Activated CD4-positive, alpha-beta T cell treated with anti-CD3 and anti-CD28 coated beads for 24 hours (primary cell): Measurements from ENCODE around the gene PI16.
"Not testable (repeated sequence)": the region's sequence is repeated elsewhere in the genome, so short reads cannot be mapped to it uniquely, and the experiment has no call there.

Experiments
- DNase-seq, 2 donors: peaks; one replicate each; pipeline ENCODE4 v3.0.0-alpha.2; 2020; ENCODE audit warnings: low read depth in 2 of 2

The PI16 gene

DNA sequence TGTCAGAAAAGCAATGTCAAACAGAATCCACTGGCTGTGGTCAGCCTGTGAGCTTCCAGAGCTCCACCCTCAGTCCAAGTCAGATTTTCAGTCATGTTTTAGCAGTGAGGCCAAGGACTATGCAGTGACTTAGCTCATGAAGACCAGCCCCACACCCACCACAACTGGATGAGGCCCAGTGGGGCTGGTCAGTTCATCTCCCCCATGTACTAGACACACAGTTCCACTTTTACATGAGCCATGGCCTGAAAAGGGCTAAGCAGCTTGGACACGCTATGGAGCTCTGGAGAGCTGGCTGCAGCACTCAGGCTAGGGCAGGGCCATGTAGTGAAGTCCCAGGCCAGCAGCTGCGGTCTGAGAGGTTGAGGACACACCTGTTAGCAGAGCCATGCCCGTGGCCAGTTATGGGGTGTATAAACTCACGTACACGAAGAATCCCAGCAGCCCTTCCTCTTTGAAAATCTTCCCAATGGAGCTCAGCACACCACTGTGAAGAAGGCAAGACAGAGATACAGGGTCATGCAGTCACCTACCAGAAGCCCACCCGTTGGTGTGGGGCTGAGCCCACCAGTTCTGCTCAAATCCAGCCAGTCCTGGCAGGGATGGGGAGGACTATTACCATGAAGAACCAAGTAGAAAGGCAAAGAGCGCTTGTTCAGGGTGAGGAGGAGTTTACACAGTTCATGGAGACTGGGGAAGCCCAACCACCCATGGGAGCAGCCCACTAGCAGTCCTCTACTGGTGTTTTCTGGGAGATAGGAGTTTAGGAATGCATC lies 20.9 kb downstream of the PI16 start:
- no peak for DNase-seq

DNA sequence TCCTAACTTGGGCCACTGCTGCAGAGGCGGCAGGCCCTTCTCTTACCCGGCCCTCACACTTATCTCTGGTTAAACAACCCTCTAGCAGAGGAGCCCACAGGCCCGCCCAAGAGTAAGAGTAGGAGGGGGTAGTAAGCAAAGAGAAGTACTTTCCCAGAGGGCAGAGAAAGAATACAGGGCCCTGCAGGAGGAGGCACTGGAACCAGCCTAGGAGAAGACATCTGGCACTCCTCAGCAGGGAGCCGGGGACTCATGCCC lies 21.4 kb downstream of the PI16 start:
- DNase-seq, result no peak

DNA sequence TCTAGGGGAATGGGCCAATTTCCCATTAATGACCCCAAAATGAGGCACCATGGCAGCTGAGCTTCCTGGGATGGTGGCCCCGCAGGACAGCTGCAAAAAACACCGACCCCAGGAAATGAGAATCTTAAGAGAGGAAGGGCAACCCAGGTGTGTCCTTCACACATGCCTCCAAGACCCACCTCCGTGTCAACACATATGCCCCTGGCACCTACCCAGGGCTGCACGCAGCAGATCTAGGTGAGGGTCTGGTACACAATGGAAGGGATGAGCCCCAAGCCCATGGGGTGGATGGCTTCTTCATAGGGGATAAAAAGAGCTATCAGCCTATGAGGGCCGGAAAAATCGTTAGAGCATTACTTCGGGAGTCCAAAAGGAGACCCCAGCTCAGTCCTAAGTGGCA lies 22.0 kb downstream of the PI16 start:
- DNase-seq, result no peak

DNA sequence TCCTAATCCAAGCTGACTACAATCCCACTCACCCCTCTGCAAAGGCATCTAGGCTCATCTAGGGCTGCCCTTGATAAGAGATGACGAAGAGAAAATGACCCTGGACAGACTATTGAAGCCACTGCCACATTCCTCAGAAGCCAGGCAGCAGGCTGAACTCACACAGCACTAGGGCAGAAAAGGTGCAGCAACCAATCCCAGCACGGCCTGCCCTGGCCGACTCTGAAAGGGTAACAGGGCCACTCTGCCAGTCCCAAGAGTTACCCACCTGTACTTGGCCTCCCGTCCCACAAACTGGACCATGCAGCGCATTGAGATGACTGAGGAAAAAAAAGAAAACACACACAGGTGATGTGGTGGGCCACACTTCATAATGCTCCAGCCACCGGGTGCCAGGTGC lies 22.4 kb downstream of the PI16 start:
- no peak for DNase-seq

DNA sequence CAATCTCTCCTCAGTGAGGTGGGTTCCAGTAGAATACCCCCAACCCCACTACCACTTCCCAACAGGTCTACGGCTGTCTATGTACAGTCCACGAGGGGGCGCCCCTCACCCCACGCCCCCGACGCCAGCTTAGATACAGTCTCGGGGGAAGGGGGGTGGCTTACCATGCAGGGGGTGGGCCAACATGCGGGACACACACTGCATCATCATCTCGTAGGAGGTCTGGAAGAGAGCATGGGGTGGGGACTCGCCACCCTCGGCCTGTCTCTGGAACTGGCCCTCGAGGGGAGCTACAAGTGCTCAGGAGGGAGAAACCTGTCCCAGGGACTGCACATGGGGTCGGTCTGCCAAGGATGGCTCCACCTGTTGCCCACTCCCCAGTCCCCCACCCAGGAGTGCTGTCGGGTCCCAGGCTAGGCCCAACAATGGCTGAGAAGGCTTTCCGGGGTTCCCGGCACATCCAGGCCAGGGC lies 23.0 kb downstream of the PI16 start:
- DNase-seq, result no peak

DNA sequence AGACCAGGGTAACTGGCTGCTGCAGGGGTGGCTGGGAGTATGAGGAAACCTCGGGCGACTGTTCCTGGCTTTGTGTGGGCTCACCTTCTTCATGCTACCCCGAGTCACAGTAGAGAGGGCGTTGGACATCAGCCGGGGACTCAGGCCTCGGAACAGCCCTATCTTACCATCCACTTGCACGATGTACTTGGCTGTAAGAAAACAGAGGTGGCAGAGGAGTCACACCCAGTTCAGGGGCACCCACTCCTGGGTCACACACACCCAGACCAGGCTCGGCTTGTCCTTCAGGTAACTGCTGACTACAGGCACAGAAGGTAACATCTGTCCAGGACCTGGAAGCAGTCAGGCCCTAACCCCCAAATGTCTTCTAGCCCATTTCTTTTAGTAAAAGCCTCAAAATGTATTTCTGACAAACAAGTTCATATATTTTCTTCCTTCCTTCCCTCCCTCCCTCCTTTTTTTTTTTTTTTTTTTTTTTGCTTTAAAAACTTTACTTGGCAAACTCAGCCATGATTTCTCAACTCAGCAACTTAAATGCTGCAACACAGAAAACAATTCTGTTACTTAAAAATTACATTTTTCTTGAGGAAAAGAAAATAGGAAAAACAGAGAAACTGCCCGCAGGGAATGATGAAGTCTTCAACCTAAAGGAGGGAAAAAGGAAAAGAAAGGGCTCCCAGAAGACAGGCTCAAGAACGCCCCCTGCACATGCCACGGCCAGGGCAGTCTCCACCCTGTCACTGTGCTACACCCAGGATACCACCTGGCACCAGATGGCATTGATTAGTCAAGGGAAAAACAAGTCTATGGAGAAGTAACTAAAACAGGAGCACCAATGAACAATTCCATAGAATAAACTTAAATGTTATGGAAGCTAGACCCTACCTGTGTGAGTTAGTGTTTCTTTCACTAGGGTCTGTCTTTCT lies 24.1 kb downstream of the PI16 start:
- DNase-seq, result no peak

DNA sequence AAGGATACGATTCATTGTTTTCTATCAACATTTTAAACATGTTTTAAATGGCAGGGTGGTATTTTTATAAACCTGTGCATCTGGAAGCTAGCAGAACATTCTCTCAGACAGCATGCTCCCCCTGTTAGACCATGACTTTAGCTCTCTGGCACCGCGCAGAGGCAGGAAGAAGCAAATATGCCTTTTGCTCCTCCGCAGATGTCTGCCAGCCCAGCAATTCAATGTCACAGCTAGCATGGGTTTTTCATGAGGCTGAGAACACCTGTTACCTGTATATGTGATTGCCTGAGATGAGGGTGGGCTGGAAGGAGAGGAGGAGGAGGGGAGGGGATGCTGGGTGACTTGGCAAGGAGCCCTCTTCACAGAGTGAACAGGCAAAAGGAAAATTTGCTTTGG lies 24.8 kb downstream of the PI16 start:
- DNase-seq, result no peak

DNA sequence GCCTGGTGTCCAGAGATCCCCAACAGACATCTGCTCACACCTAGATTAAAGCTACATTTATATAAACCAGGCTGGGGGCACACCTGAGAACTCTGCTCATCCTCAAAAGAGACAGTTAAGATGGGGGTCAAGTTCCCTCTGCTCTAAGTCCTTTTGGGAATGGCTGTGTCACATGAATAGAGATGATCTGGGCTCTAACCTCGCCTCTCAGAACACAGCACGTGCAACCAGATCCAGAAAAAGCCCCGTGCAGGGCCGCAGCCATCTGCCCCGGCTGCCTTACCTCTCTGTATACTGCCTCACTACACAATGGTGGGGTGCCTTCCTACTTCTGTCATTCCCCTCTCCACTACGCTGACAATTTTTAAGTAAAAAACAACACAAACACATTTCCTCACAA lies 25.6 kb downstream of the PI16 start:
- DNase-seq, result no peak

DNA sequence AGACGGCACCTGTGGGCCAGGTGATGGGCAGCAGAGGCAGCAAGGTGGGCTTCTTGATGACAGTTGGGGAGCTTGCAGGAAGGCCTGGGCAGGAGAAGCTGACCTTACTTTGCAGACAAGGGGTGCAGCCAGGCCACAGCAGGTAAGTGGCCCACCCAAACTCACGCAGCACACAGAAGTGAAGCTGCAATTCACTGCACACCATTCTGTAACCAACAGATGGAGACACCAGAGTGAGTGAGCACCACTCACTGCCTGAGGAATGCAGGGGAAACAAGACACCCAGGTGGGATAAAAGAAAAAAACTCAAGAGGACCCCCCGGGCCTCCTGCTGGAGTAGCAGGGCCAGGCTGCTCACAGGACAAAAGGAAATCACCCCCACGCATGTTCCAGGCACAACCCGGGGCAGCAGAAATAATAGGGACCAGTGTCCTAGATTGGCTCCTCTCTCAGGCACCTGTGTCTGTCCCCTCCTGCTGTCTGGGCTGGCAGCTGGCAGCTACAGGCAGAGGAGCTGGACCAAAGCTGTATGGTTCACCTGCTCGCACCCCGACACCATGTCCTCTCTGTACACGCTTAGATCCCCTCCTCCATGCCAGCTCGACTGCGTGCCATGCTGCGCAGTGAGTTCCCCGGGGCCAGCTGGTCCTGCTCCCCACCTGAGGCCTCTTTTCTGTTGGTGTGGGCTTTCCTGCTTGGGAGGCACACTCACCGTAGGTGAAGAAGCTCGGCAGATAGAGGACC lies 26.5 kb downstream of the PI16 start:
- no peak for DNase-seq

DNA sequence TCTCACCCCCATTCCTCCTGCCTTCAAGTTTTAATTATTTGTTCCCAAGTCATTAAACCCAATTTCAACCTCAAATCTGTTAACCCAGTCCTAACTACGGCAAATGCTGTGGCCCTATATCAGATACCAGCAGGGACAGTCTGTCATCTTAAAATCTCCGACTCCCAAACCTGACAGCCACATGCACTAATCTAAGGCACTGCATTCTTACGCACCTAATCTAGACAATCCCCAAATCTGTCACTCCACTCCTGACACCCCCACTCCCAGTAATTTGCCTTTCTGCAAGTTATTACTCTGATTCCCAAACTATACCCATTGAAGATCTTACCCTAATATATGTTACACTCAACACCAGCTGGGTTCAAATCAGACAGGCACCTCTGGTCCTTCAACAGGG lies 29.0 kb downstream of the PI16 start:
- DNase-seq, result no peak

DNA sequence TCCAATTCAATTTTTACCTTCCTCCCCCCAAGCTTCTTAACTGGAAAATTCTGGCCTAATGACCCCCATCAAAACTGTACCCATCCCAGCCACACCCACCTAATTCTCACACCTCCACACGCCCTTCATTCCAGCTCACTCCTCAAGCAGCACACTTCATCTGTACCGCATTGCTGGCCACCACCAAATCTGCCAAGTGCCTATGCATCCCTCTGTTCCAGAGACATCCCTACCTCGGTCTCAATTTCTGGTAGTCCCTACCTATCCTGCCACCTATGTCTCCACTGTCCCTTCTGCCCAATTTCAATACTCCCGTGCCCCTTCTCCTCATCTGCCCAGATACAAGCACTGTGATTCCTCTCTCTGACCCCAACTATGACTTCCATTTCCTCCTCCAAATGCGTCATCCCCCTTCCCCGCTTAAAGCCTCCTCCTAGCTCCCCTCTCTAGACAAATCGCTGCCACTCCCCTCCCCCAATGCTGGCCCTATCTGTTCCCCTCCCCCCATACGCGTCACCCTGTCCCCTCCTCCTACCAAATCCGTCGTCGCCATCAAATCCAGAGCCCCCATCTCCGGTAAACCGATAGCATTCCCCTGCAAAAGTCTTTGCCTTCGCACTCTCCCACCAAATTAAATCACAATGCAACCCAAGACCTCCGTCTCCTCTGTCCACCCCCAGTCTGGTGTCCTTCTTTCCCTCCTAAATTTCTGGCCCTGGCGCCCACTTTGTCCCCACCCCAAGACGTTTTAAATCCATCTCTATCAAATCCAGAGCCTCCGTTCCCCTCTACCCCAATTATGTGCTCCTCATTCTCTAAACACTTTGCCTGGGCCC lies 30.3 kb downstream of the PI16 start:
- DNase-seq, result peak; percentile 31 to 40

DNA sequence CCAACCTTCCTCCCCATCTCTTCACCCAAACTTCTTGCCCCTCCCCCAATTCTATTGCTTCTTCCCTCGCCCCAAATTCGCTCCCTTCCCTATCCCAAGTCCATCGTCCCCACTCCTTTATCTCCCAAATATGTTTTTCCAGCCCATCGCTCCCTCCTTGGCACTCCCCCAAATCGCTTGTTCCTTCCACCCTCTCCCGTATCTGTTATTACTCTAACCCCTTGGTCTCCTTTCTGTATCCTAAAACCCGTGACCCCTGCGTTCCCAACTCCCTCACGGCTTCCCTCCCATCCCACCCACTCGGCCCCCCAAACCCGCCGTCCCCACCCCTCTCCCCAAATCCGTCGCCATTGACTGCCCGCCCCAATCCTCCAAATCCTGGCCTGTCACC lies 30.9 kb downstream of the PI16 start:
- no peak for DNase-seq

DNA sequence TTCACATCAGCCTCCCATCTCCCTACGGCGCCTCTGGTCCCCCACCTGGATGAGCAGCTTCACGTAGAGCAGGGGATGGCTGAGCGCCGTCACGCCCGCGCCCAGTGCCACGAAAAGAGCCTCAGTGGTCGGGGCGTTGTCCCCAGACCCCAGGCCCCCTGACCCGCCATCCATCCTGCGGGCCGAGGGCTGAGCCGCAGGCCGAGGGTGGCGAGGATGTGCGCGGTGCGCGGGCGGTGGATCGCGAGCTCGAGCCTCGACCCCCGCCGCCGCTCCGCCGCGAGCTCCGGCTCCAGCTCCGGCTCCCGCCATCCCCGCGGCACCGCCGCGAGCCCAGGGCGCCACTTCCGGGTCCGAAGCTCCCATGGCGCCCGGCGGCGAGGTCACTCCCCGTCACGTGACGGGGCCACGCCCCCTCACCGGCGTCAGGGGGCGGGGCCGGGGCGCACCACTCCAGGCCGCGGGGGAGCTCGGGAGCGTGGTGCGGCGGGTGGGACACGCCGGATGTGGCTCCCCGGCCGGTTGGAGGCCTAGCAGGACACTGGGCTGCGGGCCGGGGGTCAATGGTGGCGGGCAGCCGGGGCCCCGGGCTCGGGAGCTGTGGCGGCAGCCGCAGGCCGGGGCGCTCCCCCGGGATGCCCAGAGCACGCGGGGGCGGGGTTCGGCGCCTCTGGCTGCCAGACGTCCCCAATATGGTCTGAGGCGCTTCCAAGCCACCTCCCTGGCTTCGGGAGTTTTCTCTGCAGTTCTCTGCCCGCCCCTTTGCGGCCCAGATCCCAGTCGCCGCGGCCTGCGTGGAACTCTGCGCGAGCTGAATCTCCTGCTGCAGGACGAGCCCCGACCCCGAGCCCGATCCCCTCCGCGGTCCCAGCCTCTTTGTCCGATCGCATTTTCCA lies 31.5 kb downstream of the PI16 start, which contains the start of gene MTCH1:
MTCH1 (minus strand) TSS at position 389 of the 896 bp plus-strand sequence; CDS start at position 366, 23 bp downstream.
- peak; percentile 77 to 79 for DNase-seq

DNA sequence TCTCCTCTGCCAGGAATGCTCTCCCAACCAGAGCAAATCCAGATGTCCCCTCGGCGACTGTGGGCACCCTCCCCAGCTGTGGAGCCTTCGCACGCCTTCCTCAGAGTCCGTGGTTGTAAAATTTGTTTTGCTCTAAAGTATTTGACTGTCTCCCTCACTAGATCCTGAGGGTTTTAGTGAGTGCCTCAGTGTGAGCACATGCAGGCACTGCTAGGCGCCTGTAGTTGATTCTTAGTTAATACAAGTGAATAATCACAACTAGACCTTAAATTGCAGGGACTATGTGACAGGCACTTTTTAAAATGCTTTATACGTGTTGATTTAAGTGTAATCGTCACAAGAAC lies 32.1 kb downstream of the PI16 start:
- no peak for DNase-seq

DNA sequence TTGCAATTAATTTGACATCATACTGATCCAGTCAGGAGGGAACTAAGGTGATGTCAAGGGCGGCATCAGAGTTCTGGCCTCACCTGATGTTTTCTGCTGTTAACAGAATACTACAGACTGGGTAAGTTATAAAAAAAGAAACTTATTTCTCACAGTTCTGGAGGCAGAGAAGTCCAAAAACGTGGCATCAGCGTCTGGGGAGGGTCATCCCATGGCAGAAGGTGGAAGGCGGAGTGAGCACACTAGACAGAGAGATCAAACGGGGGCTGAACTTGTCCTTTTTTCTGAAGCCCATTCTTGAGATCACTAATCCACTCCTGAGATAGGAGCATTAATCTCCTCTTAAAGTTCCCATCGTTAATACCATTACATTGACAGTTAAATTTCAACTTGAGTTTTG lies 34.7 kb downstream of the PI16 start:
- DNase-seq, result no peak

DNA sequence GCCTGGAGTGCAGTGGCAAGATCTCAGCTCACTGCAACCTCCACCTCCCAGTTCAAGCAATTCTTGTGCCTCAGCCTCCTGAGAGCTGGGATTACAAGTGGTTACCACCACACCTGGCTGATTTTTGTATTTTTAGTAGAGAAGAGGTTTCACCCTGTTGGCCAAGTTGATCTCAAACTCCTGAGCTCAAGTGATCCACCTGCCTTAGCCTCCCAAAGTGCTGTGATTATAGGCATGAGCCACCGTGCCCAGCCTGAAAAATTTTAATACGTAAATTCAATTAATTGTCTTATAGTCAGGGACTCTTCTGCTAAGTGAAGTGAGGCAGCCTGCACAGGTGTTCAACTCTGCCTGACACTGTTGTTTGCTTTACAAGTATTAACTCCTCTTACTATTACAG lies 35.9 kb downstream of the PI16 start:
- not testable (repeated sequence) for DNase-seq

DNA sequence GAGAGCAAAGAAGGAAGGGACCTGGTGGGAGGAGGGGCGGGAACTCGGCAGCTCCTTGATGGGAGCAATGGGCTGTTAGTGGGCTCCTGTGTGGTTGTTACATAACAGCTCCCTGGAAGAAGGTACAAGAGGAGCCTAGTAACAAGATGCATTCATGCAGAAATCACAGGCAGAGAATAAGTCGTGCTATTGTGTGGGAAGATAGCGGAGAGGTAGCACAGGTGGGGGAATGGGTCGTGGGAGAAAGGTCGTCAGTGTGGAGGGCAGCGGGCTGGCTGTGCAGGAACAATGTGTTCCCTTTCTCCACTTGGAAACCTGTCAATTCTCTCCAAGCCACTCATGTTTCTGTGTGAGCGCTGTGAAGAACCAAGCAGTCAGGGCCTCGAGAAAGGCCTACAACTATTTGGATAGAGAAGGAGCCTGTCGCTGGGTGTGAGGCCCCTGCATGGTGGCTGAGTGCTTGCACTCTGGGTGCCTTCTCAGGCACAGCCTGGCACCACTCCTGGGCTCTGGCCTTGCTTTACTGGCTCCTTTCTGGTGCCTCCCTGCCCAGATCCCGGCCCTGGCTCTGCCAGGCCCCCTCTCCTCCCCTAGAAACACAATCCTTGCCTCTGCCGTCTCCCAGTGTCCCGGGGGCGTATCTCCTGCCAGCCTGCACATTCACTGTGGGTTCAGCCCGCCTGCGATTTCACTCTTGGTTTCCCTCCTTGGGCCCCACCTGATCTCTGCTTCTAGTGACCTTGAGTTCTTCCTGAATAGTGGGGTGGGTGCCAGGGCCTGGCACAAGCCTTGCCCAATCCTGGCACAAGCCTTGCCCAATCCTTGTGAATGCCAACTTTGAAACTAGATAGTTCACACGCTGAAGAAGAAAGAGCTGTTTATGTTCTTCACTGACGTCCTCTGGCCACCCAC lies 43.5 kb downstream of the PI16 start:
- DNase-seq, result no peak

DNA sequence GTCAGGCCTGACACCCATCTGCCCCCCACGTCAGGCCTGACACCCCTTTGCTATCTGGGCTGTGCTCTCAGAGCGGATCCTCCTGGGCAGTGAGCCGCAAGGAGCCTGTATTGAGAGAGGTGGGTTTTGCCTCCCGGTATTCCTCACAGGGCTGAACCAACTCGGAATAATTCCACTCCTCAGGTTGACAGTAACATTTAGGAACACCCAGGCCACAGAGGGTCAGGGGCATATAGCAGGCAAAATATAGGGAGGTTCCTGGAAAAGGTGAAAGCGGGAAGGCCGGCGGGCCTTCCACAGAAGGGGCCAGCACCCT lies 44.1 kb downstream of the PI16 start:
- no peak for DNase-seq

DNA sequence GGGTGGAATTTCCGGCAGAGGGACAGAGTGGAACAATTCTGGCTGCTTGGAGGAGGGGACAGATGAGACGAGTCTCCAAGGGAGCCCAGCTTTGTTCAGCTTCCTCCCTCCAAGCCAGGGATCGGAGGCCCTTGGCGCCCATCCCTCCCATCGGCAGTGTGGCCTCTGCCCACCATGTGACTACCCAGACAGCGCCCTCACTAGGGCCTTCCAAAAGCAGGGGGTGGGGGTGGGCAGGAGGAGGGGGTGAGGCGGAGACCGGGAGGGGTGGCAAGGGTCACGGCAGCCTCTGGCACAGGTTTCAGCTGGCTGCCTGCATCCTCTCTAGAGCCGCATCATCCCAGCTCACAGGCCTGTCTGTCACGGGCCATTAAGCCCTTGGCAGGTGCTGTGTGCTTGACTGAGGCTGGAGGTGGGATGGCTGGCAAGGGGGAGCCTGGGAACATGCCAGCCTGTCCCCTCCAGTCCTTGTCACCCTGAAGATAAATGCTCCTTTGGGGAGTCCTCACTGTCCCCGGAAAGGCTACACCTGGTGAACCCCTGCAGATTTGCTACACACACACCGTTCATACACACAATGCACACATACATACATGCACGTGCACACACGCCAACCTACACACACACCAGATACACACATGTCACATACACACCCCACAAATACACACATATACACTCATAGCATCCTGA lies 44.7 kb downstream of the PI16 start:
- no peak for DNase-seq
